GM12875 (cell line): ENCODE data around the gene ECI1.

Experiments used
- H3K4me3 ChIP-seq: one replicate; pipeline ENCODE4 v1.5.1; 2011; ENCODE audit warnings: low read depth, low read length, control low read depth
- TF ChIP-seq, protein P1 (sequence below): IDR thresholded peaks from 2 replicates; pipeline ENCODE4 v1.5.1; 2011; ENCODE audit warnings: low read depth, mild to moderate bottlenecking, control low read depth, inconsistent platforms, low read length, moderate library complexity, borderline replicate concordance; ENCODE audit not compliant: insufficient read depth

Gene ECI1

DNA sequence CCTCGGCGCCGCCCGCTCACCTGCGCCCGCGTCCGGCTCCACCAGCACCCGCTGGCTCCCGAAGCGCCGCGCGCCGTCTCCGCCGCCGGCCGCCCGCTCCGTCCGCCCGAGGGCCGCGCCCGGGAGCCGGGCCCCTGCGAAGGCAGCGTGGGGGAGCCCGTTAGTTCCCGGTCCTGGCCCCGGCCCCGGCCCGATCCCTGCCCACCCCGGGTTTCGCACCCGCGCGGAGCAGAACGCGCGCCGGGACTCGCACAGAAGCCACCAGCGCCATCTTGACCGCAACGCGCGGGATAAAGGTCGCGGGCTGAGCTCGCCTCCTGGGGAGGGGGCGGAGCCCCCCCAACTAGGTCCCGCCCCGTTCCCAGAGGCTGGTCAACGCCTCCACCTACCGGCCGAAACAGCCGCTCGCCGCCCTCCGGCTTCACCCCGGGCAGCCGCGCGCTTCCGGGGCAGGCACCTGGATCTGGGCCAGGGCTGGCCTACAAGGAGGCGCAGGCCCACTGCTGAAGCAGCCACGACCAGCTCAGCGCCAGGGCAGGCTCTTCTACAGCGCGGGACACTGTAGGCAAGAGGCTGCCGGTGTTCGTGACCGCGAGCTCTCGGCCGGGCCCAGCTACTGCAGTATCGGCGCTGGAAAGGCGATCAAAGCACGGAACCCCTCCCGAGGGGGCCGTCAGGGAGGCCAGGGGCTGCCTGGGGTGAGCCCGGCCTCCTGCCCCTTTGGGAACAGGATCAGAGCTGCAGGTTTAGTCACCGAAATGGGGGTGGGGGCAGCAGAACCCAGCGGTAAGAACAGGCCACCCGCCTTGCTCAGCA, at the start of gene ECI1:
TSS of gene ECI1 (minus strand) at position 292 of the 816 bp plus-strand sequence. CDS start at position 271, 21 bp downstream.
- TF ChIP-seq, protein P1, sequence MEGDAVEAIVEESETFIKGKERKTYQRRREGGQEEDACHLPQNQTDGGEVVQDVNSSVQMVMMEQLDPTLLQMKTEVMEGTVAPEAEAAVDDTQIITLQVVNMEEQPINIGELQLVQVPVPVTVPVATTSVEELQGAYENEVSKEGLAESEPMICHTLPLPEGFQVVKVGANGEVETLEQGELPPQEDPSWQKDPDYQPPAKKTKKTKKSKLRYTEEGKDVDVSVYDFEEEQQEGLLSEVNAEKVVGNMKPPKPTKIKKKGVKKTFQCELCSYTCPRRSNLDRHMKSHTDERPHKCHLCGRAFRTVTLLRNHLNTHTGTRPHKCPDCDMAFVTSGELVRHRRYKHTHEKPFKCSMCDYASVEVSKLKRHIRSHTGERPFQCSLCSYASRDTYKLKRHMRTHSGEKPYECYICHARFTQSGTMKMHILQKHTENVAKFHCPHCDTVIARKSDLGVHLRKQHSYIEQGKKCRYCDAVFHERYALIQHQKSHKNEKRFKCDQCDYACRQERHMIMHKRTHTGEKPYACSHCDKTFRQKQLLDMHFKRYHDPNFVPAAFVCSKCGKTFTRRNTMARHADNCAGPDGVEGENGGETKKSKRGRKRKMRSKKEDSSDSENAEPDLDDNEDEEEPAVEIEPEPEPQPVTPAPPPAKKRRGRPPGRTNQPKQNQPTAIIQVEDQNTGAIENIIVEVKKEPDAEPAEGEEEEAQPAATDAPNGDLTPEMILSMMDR: peak; percentile 55
- H3K4me3 ChIP-seq: peak within 1 kb of the TSS; percentile 72

GRCh38 chr16:2299915-2300192, 48.5 kb upstream of the ECI1 start:
- TF ChIP-seq, protein P1: no peak
- H3K4me3 ChIP-seq: no peak overlapping the region

- H3K4me3 ChIP-seq: no peak overlapping the region
- TF ChIP-seq, protein P1: no peak
These were observed 47.9 kb upstream of the ECI1 start for GRCh38 chr16:2299121-2299914.

GRCh38 chr16:2298621-2299020, 47.2 kb upstream of the ECI1 start:
- no peak overlapping the region for H3K4me3 ChIP-seq
- TF ChIP-seq, protein P1: no peak

DNA sequence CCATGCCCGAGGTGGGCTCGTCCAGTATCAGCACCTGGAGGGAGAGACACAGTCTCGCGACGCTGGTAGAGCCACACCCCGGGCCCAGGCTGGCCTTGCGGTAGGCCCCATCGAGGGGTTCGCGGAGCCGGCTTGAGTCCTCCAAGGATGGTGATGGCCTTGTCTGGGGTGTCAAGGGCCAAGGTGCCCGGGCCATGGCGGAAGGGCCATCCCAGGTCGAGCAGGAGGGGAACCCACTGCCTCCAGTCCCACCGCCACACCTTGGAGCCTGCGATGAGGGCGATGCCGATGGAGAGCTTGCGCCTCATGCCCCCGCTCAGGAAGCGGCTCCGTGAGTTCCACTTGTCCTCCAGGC, 46.1 kb upstream of the ECI1 start:
- no peak overlapping the region for H3K4me3 ChIP-seq
- TF ChIP-seq, protein P1: no peak

GRCh38 chr16:2296661-2297505, 45.5 kb upstream of the ECI1 start:
- TF ChIP-seq, protein P1: peak; percentile 60
- H3K4me3 ChIP-seq: no peak overlapping the region
